ENCODE results near the gene GRIP1.

GRIP1 gene
- long read RNA-seq, donor 1 = 0 reads
- long read RNA-seq, donor 2 = 0 reads
- long read RNA-seq, donor 3 = 0 reads
- long read RNA-seq, donor 4, partial matches to known transcripts = 0 of 2 reads
- long read RNA-seq, donor 4, other reads (novel, unspliced or antisense) = 0 of 2 reads
- long read RNA-seq, donor 5 = 0 reads
- long read RNA-seq, donor 6, partial matches to known transcripts = 0 of 1 reads
- long read RNA-seq, donor 6, other reads (novel, unspliced or antisense) = 0 of 1 reads
- long read RNA-seq, donor 7, partial matches to known transcripts = 0 of 1 reads
- long read RNA-seq, donor 7, other reads (novel, unspliced or antisense) = 0 of 1 reads
- long read RNA-seq, donor 8, partial matches to known transcripts = 0 of 1 reads
- long read RNA-seq, donor 8, other reads (novel, unspliced or antisense) = 0 of 1 reads

GRCh38 chr12:66678338-66679275 is at the start of gene GRIP1:
GRIP1 (minus strand) TSS chr12:66679076; CDS start chr12:66678904, 172 bp downstream.
- no peak for DNase-seq

- no peak for DNase-seq
Measured at GRCh38 chr12:66726556-66726955, 47.7 kb upstream of the GRIP1 start.

GRCh38 chr12:66725031-66725430 is 46.2 kb upstream of the GRIP1 start:
- DNase-seq = no peak

- DNase-seq = no peak
Measured at GRCh38 chr12:66724616-66725015, 45.7 kb upstream of the GRIP1 start.

GRCh38 chr12:66724026-66724425 is 45.1 kb upstream of the GRIP1 start:
- DNase-seq = no peak

GRCh38 chr12:66719862-66720261 is 41.0 kb upstream of the GRIP1 start:
- no peak for DNase-seq

- no peak for DNase-seq
Measured at GRCh38 chr12:66717036-66717673, 38.3 kb upstream of the GRIP1 start.

GRCh38 chr12:66716522-66716921 is 37.6 kb upstream of the GRIP1 start:
- DNase-seq = no peak

- no peak for DNase-seq
Measured at GRCh38 chr12:66714709-66715108, 35.8 kb upstream of the GRIP1 start.

- no peak for DNase-seq
Measured at GRCh38 chr12:66713984-66714383, 35.1 kb upstream of the GRIP1 start.

- DNase-seq = no peak
Measured at GRCh38 chr12:66709893-66710292, 31.0 kb upstream of the GRIP1 start.

- no peak for DNase-seq
Measured at GRCh38 chr12:66709457-66709773, 30.5 kb upstream of the GRIP1 start.

GRCh38 chr12:66708704-66709456 is 30.0 kb upstream of the GRIP1 start:
- DNase-seq = no peak

- no peak for DNase-seq
Measured at GRCh38 chr12:66707002-66707697, 28.3 kb upstream of the GRIP1 start.

- DNase-seq = no peak
Measured at GRCh38 chr12:66699738-66700482, 21.0 kb upstream of the GRIP1 start.

GRCh38 chr12:66698558-66698957 is 19.7 kb upstream of the GRIP1 start:
- DNase-seq = no peak

- DNase-seq = no peak
Measured at GRCh38 chr12:66697404-66697803, 18.5 kb upstream of the GRIP1 start.

GRCh38 chr12:66694666-66695613 is 16.1 kb upstream of the GRIP1 start:
- DNase-seq = no peak

GRCh38 chr12:66693901-66694513 is 15.1 kb upstream of the GRIP1 start:
- peak; percentile 23 for DNase-seq
